Chondrocyte (in vitro differentiated cells): ENCODE measurements around the gene ZFP69. TPM values are rescaled to one million over a fixed set of nuclear protein-coding genes. Genes with fewer than 3 reads are reported as not detected.

Experiments
- DNase-seq: peaks from one replicate; pipeline ENCODE4 v3.0.0; 2021; ENCODE audit warnings: mixed read lengths, low spot score
- H3K27ac Mint-ChIP-seq: one replicate; pipeline ENCODE4 v1.8.0; 2021; ENCODE audit warnings: mild to moderate bottlenecking, moderate library complexity, mixed read lengths; ENCODE audit not compliant: unreplicated experiment
- H3K27me3 Mint-ChIP-seq: 2 replicates; pipeline ENCODE4 v1.8.0; 2021; ENCODE audit warnings: low read depth, mixed read lengths
- H3K36me3 Mint-ChIP-seq: 2 replicates; pipeline ENCODE4 v1.8.0; 2021; ENCODE audit warnings: low read depth, mixed read lengths
- H3K4me1 Mint-ChIP-seq: 2 replicates; pipeline ENCODE4 v1.8.0; 2021; ENCODE audit warnings: low read depth, mild to moderate bottlenecking, mixed read lengths
- H3K4me3 Mint-ChIP-seq: one replicate; pipeline ENCODE4 v1.8.0; 2021; ENCODE audit warnings: mild to moderate bottlenecking, moderate library complexity, mixed read lengths; ENCODE audit not compliant: unreplicated experiment
- H3K9me3 Mint-ChIP-seq: 2 replicates; pipeline ENCODE4 v1.8.0; 2021; ENCODE audit warnings: low read depth, mixed read lengths
- total RNA-seq: library from RNA; stranded (reverse); gene quantifications from 3 replicates; pipeline ENCODE4 v1.2.1, GENCODE V29; 2021
- TF ChIP-seq, protein P1 (sequence below): fragments of 200-600 bp; sonication (generic); IDR thresholded peaks from 2 replicates; pipeline ENCODE4 v1.5.0; 2021; ENCODE audit warnings: antibody characterized with exemption, mild to moderate bottlenecking, moderate library complexity

Gene ZFP69
- total RNA-seq, 1 donor from 2014 or later: 4.5 TPM

DNA sequence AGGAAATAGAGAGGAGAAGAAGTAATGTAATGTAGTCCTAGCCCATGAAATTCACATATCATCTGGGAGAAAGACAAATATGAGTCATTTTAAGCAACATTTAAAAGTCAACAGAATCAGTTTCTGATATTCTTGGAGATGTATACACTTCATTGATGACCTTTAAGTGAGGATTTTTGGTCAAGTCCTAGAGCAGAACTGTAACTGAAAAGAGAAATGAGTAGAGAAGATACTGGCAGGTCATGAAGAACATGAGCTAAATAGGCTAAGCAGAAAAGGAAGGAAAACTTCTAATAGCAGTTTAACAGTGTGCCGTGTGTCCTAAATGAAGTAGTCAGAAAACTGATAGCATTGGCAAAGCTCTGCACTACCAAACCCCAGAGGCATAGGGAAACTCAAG, 22.2 kb upstream of the ZFP69 start:
- no peak for DNase-seq
- peaks cover 74% of the 10 kb centered on the region for H3K9me3 Mint-ChIP-seq
- H3K4me3 Mint-ChIP-seq: no peak overlapping the region
- no peaks in the 10 kb centered on the region for H3K27me3 Mint-ChIP-seq
- no peak overlapping the region for H3K27ac Mint-ChIP-seq
- TF ChIP-seq, protein P1, sequence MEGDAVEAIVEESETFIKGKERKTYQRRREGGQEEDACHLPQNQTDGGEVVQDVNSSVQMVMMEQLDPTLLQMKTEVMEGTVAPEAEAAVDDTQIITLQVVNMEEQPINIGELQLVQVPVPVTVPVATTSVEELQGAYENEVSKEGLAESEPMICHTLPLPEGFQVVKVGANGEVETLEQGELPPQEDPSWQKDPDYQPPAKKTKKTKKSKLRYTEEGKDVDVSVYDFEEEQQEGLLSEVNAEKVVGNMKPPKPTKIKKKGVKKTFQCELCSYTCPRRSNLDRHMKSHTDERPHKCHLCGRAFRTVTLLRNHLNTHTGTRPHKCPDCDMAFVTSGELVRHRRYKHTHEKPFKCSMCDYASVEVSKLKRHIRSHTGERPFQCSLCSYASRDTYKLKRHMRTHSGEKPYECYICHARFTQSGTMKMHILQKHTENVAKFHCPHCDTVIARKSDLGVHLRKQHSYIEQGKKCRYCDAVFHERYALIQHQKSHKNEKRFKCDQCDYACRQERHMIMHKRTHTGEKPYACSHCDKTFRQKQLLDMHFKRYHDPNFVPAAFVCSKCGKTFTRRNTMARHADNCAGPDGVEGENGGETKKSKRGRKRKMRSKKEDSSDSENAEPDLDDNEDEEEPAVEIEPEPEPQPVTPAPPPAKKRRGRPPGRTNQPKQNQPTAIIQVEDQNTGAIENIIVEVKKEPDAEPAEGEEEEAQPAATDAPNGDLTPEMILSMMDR: no peak
- peaks cover 15% of the 10 kb centered on the region for H3K4me1 Mint-ChIP-seq
- peaks cover 79% of the 10 kb centered on the region for H3K36me3 Mint-ChIP-seq

DNA sequence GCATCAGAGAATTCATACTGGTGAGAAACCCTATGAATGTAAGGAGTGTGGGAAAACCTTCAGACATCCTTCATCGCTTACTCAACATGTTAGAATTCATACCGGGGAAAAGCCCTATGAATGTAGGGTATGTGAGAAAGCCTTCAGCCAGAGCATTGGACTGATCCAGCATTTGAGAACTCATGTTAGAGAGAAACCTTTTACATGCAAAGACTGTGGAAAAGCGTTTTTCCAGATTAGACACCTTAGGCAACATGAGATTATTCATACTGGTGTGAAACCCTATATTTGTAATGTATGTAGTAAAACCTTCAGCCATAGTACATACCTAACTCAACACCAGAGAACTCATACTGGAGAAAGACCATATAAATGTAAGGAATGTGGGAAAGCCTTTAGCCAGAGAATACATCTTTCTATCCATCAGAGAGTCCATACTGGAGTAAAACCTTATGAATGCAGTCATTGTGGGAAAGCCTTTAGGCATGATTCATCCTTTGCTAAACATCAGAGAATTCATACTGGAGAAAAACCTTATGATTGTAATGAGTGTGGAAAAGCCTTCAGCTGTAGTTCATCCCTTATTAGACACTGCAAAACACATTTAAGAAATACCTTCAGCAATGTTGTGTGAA, 14.0 kb upstream of the ZFP69 start:
- H3K27ac Mint-ChIP-seq: no peak overlapping the region
- no peak for DNase-seq
- H3K4me3 Mint-ChIP-seq: no peak overlapping the region

DNA sequence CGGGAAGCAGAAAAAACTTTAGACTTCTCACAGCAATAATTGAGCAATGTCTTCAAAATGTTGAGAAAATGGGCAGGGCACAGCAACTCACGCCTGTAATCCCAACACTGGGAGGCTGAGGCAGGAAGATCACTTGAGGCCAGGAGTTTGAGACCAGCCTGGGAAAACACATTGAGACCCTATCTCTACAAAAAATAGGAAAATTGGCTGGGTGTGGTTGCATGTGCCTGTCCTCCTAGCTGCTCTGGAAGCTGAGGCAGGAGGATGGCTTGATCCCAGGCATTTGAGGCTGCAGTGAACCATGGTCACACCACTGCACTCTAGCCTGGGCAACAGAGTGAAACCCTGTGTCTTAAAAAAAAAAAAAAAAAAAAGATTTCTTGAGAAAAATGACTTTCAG, 7.8 kb upstream of the ZFP69 start:
- Mint-ChIP-seq H3K9me3 (peaks cover 76% of the 10 kb centered on the region), H3K4me3 (no peak overlapping the region), H3K27me3 (no peaks in the 10 kb centered on the region), H3K4me1 (no peaks in the 10 kb centered on the region), H3K27ac (no peak overlapping the region), H3K36me3 (peaks cover 47% of the 10 kb centered on the region)
- no peak for DNase-seq
- TF ChIP-seq, protein P1: no peak

More for the DNA sequence above, 14.0 kb upstream of the ZFP69 start:
- no peaks in the 10 kb centered on the region for H3K4me1 Mint-ChIP-seq
- TF ChIP-seq, protein P1: no peak
- no peaks in the 10 kb centered on the region for H3K27me3 Mint-ChIP-seq
- peaks cover 72% of the 10 kb centered on the region for H3K9me3 Mint-ChIP-seq
- peaks cover 75% of the 10 kb centered on the region for H3K36me3 Mint-ChIP-seq

DNA sequence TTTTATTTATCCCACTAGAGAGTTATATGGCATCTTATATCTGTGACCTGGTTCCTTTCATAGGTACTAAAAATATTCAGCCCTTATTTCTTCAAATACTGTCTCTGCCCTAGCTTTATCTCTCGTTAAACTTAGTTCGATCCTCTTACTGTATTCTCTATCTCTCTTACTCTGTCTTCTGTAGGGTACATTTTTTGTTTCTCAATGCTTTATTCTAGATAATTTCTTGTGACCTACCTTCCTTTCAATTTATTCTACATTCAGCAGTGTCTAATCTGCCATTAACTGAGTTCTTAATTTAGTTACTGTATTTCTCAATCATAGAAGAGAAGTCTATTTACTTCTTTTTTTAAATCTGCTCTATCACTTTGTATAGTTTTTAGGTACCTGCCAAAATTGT, 1.8 kb upstream of the ZFP69 start:
- H3K36me3 Mint-ChIP-seq: peaks cover 16% of the 10 kb centered on the region
- TF ChIP-seq, protein P1: no peak
- no peak for DNase-seq
- no peaks in the 10 kb centered on the region for H3K27me3 Mint-ChIP-seq
- H3K9me3 Mint-ChIP-seq: peaks cover 53% of the 10 kb centered on the region
- no peak overlapping the region for H3K27ac Mint-ChIP-seq
- no peak overlapping the region for H3K4me3 Mint-ChIP-seq
- peaks cover 23% of the 10 kb centered on the region for H3K4me1 Mint-ChIP-seq

DNA sequence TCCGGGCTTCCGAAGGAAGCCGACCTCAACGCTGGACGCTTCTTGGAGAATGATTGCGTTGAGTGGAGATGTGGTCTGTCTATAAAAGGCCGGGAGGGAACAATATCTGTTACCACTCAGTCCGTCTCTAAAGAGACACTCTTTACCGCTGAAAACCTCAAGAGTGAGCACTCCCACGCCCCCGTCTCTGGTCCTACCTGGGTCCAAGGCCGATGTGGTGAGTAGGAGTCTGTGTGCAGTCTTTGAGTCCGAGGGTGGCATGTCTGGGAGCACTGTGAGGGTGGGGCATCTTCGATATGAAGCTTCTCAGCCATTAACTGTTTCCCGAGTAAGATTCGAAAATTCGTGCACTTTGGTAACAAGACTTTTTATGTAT, 576 bp downstream of the ZFP69 start:
- TF ChIP-seq, protein P1: no peak
- DNase-seq: no peak
- Mint-ChIP-seq H3K36me3 (peaks cover 26% of the 10 kb centered on the region), H3K4me3 (peak overlapping the region; percentile 85), H3K4me1 (peaks cover 23% of the 10 kb centered on the region), H3K27me3 (no peaks in the 10 kb centered on the region), H3K9me3 (peaks cover 45% of the 10 kb centered on the region), H3K27ac (peak overlapping the region; percentile 79)
